ENCODE results near the gene CPSF3.

DNA sequence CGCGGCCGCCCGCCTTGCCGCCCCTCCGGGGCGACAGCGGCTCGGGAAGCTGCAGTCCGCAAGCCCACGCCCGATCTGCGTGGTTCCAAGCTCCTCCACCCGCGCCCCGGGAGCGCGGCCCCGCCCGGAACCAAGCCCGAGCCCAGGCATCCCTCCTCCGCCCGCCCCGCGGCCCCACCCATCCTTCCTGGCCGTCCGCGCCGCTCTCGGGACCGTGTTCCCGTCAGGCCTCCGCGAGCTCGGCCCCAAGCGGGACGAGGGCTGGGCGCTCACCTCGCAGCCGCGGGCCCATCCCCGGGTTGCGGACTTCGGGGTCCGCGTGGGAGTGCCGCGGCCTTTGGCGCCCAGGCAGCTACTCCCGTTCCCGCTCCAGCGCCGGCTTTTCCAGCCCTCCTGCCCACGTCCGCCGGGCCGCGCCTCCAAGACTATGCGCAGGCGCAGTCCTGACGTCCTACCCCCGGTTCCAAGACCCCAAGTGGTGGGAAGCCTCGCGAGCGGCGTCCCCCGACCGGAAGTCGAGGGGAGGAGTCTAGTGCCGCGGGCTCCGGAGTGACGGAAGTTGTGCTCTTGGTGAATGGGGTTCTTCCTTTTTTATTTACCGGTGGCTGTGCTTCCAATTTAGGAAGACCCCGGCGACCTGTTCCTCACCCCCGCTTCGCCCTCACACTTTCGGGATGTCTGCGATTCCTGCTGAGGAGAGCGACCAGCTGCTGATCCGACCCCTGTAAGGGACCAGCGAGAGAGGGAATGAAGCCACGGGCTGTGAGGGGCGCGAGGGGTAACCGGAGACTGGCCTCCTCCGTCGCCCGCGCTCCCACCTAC, at the start of gene CPSF3, which contains the start of gene ITGB1BP1:
- TF ChIP-seq, protein P1, sequence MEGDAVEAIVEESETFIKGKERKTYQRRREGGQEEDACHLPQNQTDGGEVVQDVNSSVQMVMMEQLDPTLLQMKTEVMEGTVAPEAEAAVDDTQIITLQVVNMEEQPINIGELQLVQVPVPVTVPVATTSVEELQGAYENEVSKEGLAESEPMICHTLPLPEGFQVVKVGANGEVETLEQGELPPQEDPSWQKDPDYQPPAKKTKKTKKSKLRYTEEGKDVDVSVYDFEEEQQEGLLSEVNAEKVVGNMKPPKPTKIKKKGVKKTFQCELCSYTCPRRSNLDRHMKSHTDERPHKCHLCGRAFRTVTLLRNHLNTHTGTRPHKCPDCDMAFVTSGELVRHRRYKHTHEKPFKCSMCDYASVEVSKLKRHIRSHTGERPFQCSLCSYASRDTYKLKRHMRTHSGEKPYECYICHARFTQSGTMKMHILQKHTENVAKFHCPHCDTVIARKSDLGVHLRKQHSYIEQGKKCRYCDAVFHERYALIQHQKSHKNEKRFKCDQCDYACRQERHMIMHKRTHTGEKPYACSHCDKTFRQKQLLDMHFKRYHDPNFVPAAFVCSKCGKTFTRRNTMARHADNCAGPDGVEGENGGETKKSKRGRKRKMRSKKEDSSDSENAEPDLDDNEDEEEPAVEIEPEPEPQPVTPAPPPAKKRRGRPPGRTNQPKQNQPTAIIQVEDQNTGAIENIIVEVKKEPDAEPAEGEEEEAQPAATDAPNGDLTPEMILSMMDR (IDR thresholded peaks at IDR 0.05) = peak in 3 of 5 experiments; percentile 13 to 85 (median 63)
- TF ChIP-seq EP300 (IDR thresholded peaks at IDR 0.05) = peak; percentile 80 to 93
